ENCODE data around the gene REPIN1.
A peak's percentile ranks its signal among the peaks of the same experiment; 100 is the strongest.

The REPIN1 gene

DNA sequence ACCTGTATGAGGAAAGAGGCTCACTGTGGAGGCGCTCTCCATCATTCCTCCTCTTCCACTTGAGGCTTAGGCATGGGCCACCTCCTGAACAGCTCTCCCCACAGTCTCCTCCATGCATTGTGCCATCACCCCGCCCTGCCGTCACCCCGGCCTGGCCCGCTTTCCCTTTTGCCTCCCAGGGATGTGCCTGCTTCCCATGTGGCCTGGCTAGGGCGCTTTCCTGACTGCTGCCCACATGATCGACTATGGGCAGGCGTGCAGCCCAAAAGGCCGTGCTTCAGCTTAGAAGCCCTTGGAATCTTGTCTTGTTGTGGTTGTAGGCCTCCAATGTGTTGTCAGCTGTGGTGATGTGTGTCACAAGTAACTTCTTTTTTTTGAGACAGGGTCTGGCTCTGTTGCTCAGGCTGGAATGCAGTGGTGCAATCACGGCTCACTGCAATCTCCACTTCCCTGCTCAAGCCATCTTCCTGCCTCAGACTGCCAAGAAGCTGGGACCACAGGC lies 43.5 kb upstream of the REPIN1 start:
- no peak overlapping the region for H3K4me3 ChIP-seq (ENCODE audit: low read length)
- TF ChIP-seq, protein P1, sequence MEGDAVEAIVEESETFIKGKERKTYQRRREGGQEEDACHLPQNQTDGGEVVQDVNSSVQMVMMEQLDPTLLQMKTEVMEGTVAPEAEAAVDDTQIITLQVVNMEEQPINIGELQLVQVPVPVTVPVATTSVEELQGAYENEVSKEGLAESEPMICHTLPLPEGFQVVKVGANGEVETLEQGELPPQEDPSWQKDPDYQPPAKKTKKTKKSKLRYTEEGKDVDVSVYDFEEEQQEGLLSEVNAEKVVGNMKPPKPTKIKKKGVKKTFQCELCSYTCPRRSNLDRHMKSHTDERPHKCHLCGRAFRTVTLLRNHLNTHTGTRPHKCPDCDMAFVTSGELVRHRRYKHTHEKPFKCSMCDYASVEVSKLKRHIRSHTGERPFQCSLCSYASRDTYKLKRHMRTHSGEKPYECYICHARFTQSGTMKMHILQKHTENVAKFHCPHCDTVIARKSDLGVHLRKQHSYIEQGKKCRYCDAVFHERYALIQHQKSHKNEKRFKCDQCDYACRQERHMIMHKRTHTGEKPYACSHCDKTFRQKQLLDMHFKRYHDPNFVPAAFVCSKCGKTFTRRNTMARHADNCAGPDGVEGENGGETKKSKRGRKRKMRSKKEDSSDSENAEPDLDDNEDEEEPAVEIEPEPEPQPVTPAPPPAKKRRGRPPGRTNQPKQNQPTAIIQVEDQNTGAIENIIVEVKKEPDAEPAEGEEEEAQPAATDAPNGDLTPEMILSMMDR (conservative IDR thresholded peaks at IDR 0.05; ENCODE audit: low read length), result no peak
- peak; percentile 94 for DNase-seq (ENCODE audit: low read depth)

GRCh38 chr7:150325901-150326300 lies 42.7 kb upstream of the REPIN1 start:
- DNase-seq (ENCODE audit: low read depth), result no peak
- TF ChIP-seq, protein P1 (conservative IDR thresholded peaks at IDR 0.05; ENCODE audit: low read length), result no peak
- no peak overlapping the region for H3K4me3 ChIP-seq (ENCODE audit: low read length)

DNA sequence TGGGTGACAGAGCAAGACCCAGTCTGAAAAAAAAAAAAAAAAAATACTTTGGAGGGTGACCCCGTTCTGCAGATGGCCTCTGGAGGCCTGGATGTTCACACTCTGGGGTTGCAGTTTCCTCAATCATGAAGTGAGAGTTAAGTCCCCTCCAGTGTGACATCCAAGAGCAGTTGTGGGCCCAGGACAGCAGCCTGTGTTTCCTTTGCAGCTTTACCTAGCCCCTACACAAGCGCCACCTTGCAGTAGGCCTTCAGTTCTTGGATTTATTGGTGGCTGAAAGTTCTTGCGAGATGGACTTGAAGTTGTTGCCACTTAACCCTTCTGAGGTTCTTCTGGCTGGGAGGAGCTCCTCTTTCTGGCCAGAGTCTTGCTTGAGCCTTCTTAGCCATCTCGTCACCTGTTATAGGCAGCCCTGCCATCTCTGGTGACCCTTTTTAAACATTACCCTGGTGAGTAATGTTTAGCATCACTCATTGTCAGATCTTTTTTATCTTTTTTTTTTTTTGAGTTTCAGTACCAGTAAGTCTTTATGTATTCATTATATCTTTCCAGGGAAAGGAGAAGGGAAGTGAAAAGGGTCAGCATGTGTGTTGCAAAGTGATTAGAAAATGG lies 41.9 kb upstream of the REPIN1 start:
- DNase-seq (ENCODE audit: low read depth), result no peak
- no peak overlapping the region for H3K4me3 ChIP-seq (ENCODE audit: low read length)
- TF ChIP-seq, protein P1 (conservative IDR thresholded peaks at IDR 0.05; ENCODE audit: low read length), result no peak

- TF ChIP-seq, protein P1 (conservative IDR thresholded peaks at IDR 0.05; ENCODE audit: low read length), result no peak
- DNase-seq (ENCODE audit: low read depth), result no peak
- no peak overlapping the region for H3K4me3 ChIP-seq (ENCODE audit: low read length)
Measured at GRCh38 chr7:150327308-150327707, 41.3 kb upstream of the REPIN1 start.

DNA sequence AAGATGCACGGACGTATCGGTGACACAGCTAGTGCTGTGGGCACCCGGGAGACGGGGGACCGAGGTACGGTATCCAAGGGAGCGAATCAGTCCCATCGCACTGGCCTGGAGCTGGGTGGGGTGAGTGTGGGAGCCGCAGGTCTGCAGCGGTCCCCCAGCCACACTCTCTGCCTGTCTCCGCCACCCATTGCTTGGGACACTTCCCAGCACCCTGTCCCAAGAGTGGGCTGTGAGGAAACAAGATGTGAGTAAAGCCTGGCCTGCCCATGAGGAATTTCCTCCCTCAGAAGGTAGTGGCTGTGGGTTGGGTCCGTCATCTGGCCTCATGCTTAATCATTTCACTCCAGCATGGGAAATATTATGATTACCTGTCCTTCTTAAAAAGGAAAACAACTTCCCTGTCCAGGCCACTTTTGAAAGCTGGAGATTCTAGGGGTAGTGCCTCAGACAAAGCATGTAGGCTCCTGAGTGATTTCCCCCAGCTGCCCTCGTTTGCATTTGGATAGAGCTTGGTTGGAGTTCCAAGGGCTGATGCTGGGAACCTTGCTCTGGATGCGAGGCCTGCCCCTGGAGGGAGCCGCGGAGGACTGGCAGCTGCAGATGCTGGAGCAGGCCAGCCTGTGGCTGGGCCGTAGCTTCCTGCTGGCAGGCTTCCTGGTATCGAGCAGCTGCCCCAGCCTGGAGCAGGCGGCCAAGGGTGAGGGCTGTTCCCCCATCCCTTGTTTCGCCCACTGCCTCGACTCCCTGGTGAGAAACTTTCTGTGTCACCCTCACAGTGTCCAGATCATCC lies 39.1 kb upstream of the REPIN1 start:
- DNase-seq (ENCODE audit: low read depth), result no peak
- TF ChIP-seq, protein P1 (conservative IDR thresholded peaks at IDR 0.05; ENCODE audit: low read length), result no peak

GRCh38 chr7:150330211-150330885 lies 38.3 kb upstream of the REPIN1 start:
- H3K4me3 ChIP-seq (ENCODE audit: low read length), result no peak overlapping the region
- DNase-seq (ENCODE audit: low read depth), result no peak
- TF ChIP-seq, protein P1 (conservative IDR thresholded peaks at IDR 0.05; ENCODE audit: low read length), result no peak

More for the DNA sequence above, 39.1 kb upstream of the REPIN1 start:
- no peak overlapping the region for H3K4me3 ChIP-seq (ENCODE audit: low read length)

Measured in AG10803 (cell line).